ENCODE data around the gene ILDR2.
A peak's percentile ranks its signal among the peaks of the same experiment; 100 is the strongest.

ILDR2 gene, protein sequence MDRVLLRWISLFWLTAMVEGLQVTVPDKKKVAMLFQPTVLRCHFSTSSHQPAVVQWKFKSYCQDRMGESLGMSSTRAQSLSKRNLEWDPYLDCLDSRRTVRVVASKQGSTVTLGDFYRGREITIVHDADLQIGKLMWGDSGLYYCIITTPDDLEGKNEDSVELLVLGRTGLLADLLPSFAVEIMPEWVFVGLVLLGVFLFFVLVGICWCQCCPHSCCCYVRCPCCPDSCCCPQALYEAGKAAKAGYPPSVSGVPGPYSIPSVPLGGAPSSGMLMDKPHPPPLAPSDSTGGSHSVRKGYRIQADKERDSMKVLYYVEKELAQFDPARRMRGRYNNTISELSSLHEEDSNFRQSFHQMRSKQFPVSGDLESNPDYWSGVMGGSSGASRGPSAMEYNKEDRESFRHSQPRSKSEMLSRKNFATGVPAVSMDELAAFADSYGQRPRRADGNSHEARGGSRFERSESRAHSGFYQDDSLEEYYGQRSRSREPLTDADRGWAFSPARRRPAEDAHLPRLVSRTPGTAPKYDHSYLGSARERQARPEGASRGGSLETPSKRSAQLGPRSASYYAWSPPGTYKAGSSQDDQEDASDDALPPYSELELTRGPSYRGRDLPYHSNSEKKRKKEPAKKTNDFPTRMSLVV

DNA sequence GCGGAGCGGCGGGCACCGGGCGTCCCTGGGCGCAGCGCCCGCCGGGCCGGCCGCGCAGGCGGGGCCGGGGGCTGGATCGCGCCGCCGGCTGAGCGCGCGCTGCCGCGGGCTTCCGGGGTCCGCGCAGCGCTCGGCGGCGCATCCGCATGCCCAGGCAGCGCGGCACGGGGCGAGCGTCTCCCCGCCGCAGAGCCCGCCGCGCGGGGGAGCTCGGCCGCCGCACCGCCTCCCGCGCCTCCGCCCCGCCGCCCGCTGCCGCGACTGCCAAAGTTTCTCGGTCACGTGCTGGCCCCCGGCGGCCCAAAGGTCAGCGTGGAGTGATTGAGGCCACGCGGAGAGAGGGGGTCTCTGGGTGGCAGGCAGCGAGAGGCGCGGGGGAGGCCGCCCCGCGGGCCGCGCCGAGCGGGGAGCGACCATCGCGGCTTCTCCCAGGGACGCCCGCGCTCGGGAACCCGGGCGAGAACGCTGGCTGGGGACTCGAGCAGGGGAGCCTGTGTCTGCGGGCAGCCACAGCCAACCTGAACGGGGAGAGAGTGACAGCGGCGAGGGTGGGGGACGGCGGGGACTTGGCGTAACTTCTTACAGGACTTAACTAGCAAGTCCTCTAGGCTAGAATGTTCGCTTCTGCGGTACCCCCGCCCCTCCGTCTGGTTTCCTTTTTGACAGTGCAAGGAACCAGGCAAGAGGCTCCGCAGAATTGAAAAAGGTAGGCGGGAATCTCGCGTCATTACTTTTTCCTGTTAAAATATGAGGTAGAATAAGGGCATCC is at the start of gene ILDR2:
Gene ILDR2 (minus strand): TSS at position 180 of the 769 bp plus-strand sequence. CDS start 272 bp downstream, outside the sequence.
- peak; percentile 30 to 61 for DNase-seq (ENCODE audit: extremely low read depth in 1 of 2, low read depth in 1 of 2)

DNA sequence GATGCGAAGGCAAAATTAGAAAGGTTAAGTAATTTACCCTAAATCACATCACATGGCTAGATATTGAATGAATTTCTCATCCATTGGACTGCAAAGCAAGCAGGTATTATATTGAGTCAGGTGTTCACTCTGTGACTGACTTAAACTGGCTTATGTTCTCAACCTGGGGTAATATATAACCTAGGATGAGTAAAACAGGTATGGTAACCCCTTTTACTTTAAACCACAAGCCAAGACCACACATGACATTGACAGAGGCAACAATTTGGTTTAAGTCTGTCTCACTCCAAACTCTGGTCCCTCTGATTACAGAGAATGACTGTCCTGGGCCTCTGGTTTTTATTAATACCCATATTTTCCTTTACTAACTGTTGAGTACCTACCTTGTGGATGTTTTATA is 47.0 kb upstream of the ILDR2 start:
- DNase-seq (ENCODE audit: extremely low read depth in 1 of 2, low read depth in 1 of 2), result no peak

DNA sequence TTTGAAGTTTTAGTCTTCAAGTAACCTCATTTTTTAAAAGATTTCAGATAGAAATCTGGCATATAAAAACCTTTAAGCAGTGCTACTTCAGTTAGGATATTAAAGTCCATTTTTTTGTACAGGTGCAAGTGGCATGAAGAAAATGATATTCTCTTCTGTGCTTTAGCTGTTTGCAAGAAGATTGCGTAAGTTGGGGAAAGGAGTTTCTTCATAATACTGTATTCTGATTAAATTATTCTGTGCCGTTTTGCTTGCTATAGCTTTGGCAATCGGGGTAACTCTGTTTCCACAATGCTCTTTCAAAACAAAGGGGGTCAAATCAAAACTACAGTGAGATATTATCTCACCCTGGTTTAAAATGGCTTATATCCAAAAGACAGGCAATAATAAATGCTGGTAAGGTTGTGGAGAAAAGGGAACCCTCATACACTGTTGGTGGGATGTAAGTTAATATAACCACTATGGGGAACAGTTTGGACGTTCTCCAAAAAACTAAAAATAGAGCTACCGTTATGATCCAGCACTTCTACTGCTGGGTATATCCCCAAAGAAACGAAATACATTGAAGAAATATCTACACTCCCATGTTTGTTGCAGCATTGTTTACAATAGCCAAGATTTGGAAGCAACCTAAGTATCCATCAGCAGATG is 40.9 kb upstream of the ILDR2 start:
- DNase-seq (ENCODE audit: extremely low read depth in 1 of 2, low read depth in 1 of 2), result no peak

DNA sequence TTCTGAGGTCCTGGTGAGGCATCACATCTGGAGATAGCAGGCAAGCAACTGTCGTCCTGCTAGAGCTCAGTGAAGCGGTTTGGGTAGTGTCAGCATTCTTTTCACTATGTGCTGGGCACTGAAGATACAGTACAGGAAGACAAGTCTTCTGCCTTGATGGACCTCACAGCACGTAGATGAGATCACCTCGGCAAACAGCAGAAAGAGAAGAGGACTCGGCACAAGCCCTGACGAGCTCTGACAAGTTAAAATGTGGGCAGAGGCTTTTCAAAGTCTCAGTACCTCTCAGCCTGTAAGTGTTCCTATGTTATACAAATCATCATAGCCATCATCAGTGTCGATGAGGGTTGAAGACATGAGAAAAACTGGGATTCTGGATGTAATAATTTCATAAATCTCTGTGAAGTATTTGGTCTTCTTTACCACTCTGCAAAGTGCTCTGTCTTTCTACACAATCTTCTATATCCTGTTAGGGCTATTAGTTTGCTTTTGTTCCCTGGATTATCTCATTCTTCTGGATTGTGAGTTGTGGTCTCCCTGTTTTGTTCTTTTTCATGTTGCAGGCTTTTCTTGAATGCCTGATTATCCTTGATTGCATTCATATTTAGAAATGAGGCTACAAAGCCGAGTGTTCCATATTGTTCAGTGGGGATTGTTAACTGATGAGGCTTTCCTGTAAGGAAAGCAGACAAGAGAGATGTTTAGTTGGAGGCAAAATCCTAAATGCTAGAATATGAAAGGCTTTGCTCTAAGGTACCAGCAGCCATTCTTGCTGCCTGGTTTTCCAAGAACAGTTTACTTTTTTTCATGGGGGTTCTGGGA is 38.0 kb upstream of the ILDR2 start:
- no peak for DNase-seq (ENCODE audit: extremely low read depth in 1 of 2, low read depth in 1 of 2)

DNA sequence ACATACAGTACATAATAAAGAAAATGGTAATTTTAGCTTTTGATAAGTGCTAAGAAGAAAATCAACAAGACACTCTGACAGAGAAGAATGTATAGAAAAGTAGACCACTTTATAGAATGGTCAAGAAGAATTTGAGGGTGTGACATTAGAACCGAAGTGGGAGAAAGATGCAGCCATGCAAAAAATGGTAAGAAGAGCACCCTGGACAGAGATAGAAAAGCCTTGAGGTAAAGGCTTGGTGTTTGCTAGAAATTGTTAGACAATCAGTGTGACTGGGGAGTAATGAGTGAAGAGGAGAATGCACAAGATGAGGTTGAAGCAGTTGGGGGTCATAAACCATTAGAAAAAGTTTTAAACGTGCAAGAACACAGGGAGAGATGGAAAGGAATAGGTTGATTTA is 37.2 kb upstream of the ILDR2 start:
- DNase-seq (ENCODE audit: extremely low read depth in 1 of 2, low read depth in 1 of 2), result no peak

DNA sequence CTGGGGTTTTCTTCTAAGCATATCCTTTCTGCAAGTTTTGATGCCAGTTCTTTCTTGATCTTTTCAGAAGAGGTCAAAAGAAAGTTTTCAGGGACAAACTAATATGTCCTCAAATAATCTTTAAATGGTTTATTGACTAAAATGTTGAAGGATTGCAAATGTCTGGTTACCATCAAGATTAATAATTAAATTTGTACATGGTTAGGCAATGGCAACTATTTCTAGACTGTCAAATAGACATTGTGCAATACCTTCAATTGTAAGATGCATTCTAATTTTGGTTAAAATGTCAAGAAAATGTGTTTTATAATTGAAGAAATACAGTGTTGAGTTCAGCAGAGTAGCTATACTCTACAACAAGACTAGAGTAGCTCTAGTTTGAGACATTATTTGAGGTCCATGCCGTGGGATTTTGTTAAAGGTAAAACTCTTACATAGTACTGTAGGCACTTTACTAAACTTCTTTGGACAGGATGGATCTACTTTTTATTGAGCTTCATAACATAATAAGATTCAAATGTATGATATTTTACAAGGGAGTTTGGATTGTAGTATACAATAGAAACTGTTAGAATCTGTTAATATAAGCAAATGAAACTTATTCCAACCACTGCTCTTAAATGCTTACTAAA is 36.3 kb upstream of the ILDR2 start:
- DNase-seq (ENCODE audit: extremely low read depth in 1 of 2, low read depth in 1 of 2), result no peak

DNA sequence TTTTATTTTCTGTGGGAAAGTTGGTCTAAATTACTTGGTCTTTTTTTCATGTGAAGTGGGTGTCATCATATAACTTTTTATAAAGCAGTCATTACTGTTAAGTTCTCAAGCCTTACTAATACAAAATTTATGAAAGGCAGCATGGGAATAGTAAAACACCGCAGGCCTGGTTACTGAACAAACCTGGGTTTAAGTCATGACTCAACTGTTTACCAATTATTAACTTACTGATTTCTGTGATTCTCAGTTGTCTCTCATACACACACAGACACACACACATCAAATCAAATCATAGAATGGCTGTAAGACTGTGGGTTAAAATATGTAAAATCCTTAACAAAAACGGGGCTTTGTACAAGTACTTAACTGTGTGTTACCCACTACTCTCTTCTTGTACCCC is 28.4 kb upstream of the ILDR2 start:
- no peak for DNase-seq (ENCODE audit: extremely low read depth in 1 of 2, low read depth in 1 of 2)

DNA sequence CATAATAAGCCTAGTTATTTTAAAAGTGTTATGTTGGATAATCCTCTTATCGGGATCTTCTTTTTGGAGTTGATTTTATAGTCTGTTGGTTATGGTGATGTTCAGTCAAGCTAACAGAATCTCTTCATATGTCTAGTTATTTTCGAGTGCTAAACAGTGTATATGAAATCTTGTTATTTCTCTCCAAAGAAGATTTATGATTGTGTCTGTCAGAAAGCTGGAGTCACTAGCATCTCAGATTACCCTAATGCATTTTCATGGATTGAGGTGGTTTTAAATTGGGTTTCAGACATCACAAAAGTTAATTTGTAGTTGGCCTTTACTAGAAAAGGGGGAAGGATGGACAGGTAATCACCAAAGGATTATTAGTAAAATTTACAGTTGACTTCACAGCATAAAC is 27.0 kb upstream of the ILDR2 start:
- DNase-seq (ENCODE audit: extremely low read depth in 1 of 2, low read depth in 1 of 2), result no peak

DNA sequence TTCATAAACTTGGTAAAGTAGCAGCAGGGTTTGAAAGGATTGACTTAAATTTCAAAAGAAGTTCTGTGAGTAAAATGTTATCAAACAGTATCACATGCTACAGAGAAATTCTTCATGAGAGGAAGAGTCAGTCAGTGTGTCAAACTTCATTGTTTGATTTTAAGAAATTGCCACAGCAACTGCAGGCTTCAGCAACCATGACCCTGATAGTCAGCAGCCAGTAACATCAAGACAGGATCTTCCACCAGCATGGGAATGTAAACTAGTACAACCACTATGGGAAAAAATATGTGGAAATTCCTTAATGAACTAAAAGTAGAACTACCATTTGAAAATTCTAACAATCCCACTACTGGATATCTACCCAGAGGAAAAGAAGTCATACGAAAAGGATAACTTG is 25.2 kb upstream of the ILDR2 start:
- no peak for DNase-seq (ENCODE audit: extremely low read depth in 1 of 2, low read depth in 1 of 2)

DNA sequence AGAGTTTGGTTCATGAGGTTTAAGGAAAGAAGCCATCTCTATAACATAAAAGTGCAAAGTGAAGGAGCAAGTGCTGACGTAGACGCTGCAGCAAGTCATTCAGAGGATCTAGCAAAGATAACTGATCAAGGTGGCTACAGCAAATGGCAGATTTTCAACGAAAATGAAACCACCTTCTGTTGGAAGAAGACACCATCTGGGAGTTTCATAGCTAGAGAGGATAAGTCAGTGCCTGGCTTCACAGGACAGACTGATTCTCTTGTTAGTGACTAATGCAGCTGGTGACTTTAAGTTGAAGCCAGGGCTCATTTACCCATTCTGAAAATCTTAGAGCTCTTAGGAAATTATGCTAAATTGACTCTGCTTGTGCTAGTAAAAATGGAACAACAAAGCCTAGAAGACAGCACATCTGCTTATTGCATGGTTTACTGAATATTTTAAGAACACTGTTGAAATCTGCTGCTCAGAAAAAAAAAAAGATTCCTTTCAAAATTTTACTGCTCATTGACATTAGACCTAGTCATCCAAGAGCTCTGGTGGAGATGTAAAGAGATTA is 24.2 kb upstream of the ILDR2 start:
- DNase-seq (ENCODE audit: extremely low read depth in 1 of 2, low read depth in 1 of 2), result no peak

DNA sequence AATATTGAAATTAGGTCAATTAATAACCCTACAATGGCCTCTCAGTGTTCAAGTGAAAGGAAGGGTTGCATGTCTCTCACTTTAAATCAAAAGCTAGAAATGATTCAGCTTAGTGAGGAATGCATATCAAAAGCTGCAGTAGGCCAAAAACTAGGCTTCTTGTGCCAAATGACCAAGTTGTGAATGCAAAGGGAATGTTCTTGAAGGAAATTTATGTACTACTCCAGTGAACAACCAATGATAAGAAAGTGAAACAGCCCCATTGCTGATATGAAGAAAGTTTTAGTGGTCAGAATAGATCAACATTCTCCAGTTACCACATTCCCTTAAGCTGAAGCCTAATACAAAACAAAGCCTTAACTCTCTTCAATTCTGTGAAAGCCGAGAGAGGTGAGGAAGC is 23.7 kb upstream of the ILDR2 start:
- no peak for DNase-seq (ENCODE audit: extremely low read depth in 1 of 2, low read depth in 1 of 2)

DNA sequence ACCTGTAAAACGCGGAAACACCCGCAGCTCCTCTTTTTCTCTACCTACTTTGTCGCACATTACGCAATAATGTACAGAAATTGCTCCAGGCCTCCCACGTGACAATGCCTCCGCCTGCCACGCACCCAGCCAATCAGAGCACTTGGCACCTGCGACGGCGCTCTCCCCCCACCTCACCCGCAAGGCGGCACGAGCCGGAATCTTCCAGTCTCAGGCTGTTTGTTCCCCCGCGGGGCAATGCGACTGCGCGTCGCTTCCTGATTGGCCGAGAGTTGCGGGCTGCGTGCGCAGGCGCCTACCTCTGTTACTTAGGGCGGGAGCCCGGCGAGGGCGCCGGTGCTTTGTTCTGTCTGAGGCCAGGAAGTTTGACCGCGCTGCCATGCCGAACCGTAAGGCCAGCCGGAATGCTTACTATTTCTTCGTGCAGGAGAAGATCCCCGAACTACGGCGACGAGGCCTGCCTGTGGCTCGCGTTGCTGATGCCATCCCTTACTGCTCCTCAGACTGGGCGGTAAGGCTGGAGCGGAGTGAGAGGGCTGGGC is 13.7 kb upstream of the ILDR2 start, which contains the start of gene MAEL:
Gene MAEL (plus strand): TSS at position 307 of the 542 bp plus-strand sequence. CDS start 73 bp downstream, at position 380.
- DNase-seq (ENCODE audit: extremely low read depth in 1 of 2, low read depth in 1 of 2), result no peak

DNA sequence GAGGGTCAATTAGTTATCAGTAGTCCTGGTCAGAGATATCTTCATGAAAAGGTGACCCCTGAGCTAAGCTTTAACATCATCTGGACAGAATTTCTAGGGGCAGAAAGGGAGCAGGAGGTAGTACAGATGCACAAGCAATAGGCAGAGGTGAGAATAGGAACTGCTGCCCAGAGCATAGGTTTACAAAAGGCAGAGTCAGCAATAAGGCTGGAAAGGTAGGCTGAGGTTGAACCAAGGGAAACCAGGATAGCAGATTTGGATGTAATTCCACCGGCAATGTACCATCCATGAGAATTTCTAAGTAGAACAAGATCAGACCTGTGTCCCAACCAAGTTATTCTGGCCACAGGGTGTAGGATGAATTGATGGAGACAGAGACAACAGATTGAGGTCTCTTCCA is 6.2 kb upstream of the ILDR2 start:
- DNase-seq (ENCODE audit: extremely low read depth in 1 of 2, low read depth in 1 of 2), result no peak

DNA sequence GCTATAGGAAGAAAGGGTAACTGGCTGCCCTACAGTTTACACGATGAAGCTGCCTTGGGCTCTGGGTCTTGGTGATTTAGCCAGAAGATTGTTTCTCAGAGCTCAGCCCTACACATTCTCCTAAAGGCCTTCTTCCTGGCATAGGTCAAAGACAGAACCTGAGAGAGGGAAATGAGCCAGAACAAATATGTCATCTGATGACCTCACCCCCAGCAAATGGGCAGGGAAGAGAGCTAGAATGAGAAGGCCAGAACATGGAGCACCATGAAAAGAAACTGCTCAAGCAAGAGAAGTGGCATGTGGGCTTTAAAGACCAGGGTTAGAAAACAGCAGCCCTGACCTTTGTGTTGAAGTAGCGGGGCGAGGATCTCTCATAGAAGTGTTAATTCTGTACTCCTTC is 5.5 kb upstream of the ILDR2 start:
- no peak for DNase-seq (ENCODE audit: extremely low read depth in 1 of 2, low read depth in 1 of 2)

DNA sequence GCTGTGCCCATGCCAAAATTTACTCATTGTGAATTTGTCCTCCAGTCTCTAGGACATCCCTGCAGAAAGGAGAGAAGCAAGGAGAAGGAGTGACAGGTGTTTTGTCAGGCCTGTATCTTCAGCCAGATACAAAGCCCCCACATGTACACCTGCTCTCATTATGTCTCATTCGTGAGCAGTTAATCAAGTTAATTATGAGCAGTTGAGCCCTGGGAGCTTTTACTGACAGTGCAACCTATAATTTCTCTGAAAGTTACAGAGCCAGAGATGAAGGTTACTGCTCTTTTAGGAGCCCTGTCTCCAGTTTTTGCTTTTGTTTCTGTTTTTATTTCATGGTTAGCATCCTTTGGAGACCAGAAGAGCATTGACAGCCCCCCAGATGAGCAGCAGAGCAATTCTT is 5.0 kb upstream of the ILDR2 start:
- DNase-seq (ENCODE audit: extremely low read depth in 1 of 2, low read depth in 1 of 2), result no peak

DNA sequence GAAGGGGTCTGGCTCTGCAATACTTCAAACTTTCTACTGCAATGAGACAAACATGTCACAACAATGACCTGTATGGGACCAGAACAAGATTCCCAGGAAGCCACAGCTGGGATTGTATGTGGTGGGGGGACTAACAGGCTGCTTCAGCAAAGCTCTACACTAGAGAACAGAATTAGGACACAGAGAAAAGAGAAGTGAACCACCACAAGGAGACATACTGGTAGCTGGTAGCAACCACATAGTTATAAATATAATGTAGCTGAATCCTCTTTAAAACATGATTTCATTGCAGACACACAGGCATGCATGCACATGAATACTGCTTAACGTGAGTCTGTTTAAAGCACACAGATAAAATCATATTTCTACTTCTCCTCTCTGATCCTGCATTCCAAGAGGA is 3.5 kb upstream of the ILDR2 start:
- DNase-seq (ENCODE audit: extremely low read depth in 1 of 2, low read depth in 1 of 2), result no peak

DNA sequence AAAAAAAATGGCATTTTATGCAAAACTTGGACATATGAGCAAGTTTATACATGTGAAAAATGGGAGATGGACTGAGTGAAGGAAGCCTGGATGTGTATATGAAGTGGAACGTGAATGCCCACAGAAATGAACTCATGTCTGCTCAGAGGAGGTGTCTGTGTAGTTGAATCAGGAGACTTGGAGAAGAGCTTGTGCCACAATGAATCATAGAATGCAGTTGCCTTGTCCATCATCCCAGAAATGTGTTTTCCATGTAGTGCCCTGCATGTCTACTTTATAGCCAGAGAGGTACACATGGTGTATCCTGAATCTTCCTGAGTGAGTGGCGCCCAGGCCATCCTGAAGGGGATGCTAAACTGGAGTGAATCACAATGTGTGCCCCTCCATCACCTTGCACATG is 2.6 kb upstream of the ILDR2 start:
- DNase-seq (ENCODE audit: extremely low read depth in 1 of 2, low read depth in 1 of 2), result no peak

DNA sequence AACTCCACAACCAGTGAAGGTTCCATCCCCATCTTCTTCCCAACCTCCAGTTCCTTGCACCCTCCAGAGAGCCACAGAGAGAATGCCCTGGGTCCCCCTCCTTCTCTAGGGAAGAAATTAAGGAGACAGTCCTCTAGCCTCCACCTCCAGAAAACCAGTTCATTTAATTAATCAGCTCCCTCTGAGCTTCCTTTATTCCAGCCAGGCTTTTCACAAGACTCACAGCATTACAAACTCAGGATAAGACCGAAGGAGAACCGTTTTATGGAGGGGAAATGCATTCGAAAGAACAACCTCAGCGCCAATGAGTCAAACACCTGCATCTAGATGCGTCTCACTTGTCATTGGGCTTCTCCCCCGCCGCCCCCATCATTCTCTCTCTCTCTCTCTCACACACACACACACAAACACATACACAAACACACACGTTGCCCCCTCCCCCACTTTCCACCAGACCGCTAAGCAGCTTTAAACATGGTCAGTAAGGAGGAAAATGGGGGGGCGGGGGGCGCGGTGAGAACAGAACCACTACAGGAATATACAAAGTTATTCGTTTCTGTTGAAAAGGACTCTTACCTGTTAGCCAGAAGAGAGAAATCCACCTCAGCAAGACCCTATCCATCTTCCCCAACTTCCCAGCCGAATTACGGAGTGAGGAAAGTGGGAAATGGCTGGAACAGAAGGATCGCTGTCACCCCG is 544 bp downstream of the ILDR2 start:
- DNase-seq (ENCODE audit: extremely low read depth in 1 of 2, low read depth in 1 of 2), result peak in 1 of 2 donors; percentile 34

DNA sequence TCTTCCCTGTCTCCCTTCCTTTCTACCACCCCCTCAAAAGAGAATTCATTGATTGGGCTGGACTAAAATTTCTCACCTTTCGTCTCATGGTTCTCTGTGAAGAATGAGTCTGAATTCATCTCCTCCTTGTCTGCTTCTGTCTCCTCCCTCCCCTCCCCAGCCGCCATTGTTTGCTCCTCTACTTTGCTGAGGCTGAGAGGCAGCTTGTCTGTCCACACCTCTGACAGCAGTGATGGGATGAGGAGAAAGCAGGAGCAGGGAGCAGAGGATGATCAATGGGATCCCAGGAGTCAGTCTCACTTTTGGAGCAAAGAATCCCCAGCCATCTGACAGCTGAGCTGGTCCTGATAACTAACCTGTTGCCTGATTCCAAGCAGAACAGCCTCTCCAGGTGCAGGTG is 2.5 kb downstream of the ILDR2 start:
- no peak for DNase-seq (ENCODE audit: extremely low read depth in 1 of 2, low read depth in 1 of 2)

Measured in stimulated activated CD8-positive, alpha-beta memory T cell treated with anti-CD3 and anti-CD28 coated beads, Interleukin-7, amount 100 ng/mL, for 48 hours (primary cell).